Mesenchymal stem cell (in vitro differentiated cells and primary cell): Measurements from ENCODE around the gene ARMS2.

Experiments
- DNase-seq: peaks from one replicate; pipeline ENCODE4 v3.0.0-alpha.2; 2013
- H2AFZ ChIP-seq: one replicate; pipeline ENCODE4 v1.6.1; 2013; ENCODE audit warnings: low read depth, mild to moderate bottlenecking, control low read depth, inconsistent platforms, low read length, moderate library complexity
- H2AK5ac ChIP-seq: 2 replicates; pipeline ENCODE4 v1.6.1; 2013; ENCODE audit warnings: low read length, moderate library complexity, mild to moderate bottlenecking, inconsistent platforms; ENCODE audit not compliant: severe bottlenecking
- H2BK120ac ChIP-seq: one replicate; pipeline ENCODE4 v1.6.1; 2013; ENCODE audit warnings: low read depth, mild to moderate bottlenecking, inconsistent platforms, low read length, moderate library complexity
- H2BK12ac ChIP-seq, 2 experiments: one replicate each; pipeline ENCODE4 v1.6.1; 2013; ENCODE audit warnings: inconsistent platforms in 2 of 2, low read length in 2 of 2, mild to moderate bottlenecking in 2 of 2, moderate library complexity in 2 of 2, control low read depth in 1 of 2
- H2BK15ac ChIP-seq: one replicate; pipeline ENCODE4 v1.6.1; 2013; ENCODE audit warnings: mild to moderate bottlenecking, low read depth, inconsistent platforms; ENCODE audit not compliant: poor library complexity, severe bottlenecking
- H2BK5ac ChIP-seq: 2 replicates; pipeline ENCODE4 v1.6.1; 2013; ENCODE audit warnings: low read depth, mild to moderate bottlenecking, low read length, control low read depth, inconsistent platforms; ENCODE audit not compliant: poor library complexity, severe bottlenecking
- H3K14ac ChIP-seq, 2 experiments: one replicate each; pipeline ENCODE4 v1.6.1; 2013; ENCODE audit warnings: inconsistent platforms in 2 of 2, low read length in 2 of 2, control low read depth in 1 of 2, mild to moderate bottlenecking in 1 of 2, moderate library complexity in 1 of 2
- H3K18ac ChIP-seq, 2 experiments: one replicate each; pipeline ENCODE4 v1.6.1; 2013; ENCODE audit warnings: inconsistent platforms in 2 of 2, low read length in 2 of 2, control low read depth in 1 of 2, low read depth in 1 of 2, mild to moderate bottlenecking in 1 of 2
- H3K23ac ChIP-seq, 2 experiments: one replicate each; pipeline ENCODE4 v1.6.1; 2013; ENCODE audit warnings: inconsistent platforms in 2 of 2, low read length in 2 of 2, mild to moderate bottlenecking in 2 of 2, moderate library complexity in 2 of 2, control low read depth in 1 of 2
- H3K27ac ChIP-seq: 2 replicates; pipeline ENCODE4 v1.5.1; 2013; ENCODE audit warnings: mild to moderate bottlenecking, moderate library complexity, low read length, control low read depth, inconsistent platforms; ENCODE audit not compliant: poor library complexity, severe bottlenecking
- H3K27me3 ChIP-seq, 2 experiments: 2 replicates each; pipeline versions ENCODE4 v1.6.1 to v1.7.0; 2013; ENCODE audit warnings: low read length in 2 of 2, mild to moderate bottlenecking in 2 of 2, moderate library complexity in 2 of 2, control low read depth in 1 of 2, inconsistent platforms in 1 of 2; ENCODE audit not compliant: control insufficient read depth in 1 of 2, insufficient read depth in 1 of 2
- H3K36me3 ChIP-seq, 2 experiments: 2 replicates each; pipeline versions ENCODE4 v1.6.1 to v1.7.0; 2013; ENCODE audit warnings: low read length in 2 of 2, control low read depth in 1 of 2, inconsistent platforms in 1 of 2, low read depth in 1 of 2, mild to moderate bottlenecking in 1 of 2; ENCODE audit not compliant: insufficient read depth in 2 of 2, control insufficient read depth in 1 of 2
- H3K4ac ChIP-seq, 2 experiments: one replicate each; pipeline ENCODE4 v1.6.1; 2013; ENCODE audit warnings: inconsistent platforms in 2 of 2, low read length in 2 of 2, mild to moderate bottlenecking in 2 of 2, moderate library complexity in 2 of 2, control low read depth in 1 of 2, low read depth in 1 of 2
- H3K4me1 ChIP-seq: 2 replicates; pipeline ENCODE4 v1.6.1; 2013; ENCODE audit warnings: low read depth, low read length, control low read depth; ENCODE audit not compliant: control insufficient read depth, insufficient read depth
- H3K4me2 ChIP-seq: 2 replicates; pipeline ENCODE4 v1.6.1; 2013; ENCODE audit warnings: low read length, mild to moderate bottlenecking, inconsistent platforms; ENCODE audit not compliant: poor library complexity, severe bottlenecking
- H3K4me3 ChIP-seq, 2 experiments: 2 replicates each; pipeline versions ENCODE4 v1.5.1 to v1.7.0; 2013; ENCODE audit warnings: low read length in 2 of 2, mild to moderate bottlenecking in 2 of 2, control low read depth in 1 of 2, low read depth in 1 of 2; ENCODE audit not compliant: insufficient read depth in 1 of 2
- H3K79me1 ChIP-seq: replicated peaks from 2 replicates; pipeline ENCODE4 v1.6.1; 2013; ENCODE audit warnings: mild to moderate bottlenecking, control low read depth, low read length, inconsistent platforms; ENCODE audit not compliant: poor library complexity, severe bottlenecking
- H3K9ac ChIP-seq: 2 replicates; pipeline ENCODE4 v1.7.0; 2013; ENCODE audit warnings: mild to moderate bottlenecking, low read length, moderate library complexity
- H3K9me3 ChIP-seq: 2 replicates; pipeline ENCODE4 v1.7.0; 2013; ENCODE audit warnings: mild to moderate bottlenecking, low read length; ENCODE audit not compliant: control insufficient read depth
- H4K8ac ChIP-seq: one replicate; pipeline ENCODE4 v1.6.1; 2013; ENCODE audit warnings: inconsistent platforms, mild to moderate bottlenecking, low read length, moderate library complexity
- H4K91ac ChIP-seq: one replicate; pipeline ENCODE4 v1.6.1; 2013; ENCODE audit warnings: mild to moderate bottlenecking, low read length, inconsistent platforms
- WGBS: methylation state at CpG from one replicate; pipeline ENCODE4 v1.1.7; 2013; ENCODE audit warnings: mixed read lengths; 5-methylcytosine and 5-hydroxymethylcytosine counted together

ARMS2 gene

GRCh38 chr10:122500726-122501125 lies 46.3 kb downstream of the ARMS2 start:
- no peaks in the 10 kb centered on the region for H3K9me3 ChIP-seq
- no peak overlapping the region for H4K8ac ChIP-seq

GRCh38 chr10:122503012-122503411 lies 48.6 kb downstream of the ARMS2 start:
- no peak overlapping the region for H4K8ac ChIP-seq
- no peak overlapping the region for H3K9ac ChIP-seq
- no peak overlapping the region for H3K27ac ChIP-seq
- H3K4me1 ChIP-seq: peaks cover 29% of the 10 kb centered on the region
- WGBS: 90% methylated on average over 13 of the region's 13 CpGs
- H3K18ac ChIP-seq: no peak overlapping the region
- H3K4ac ChIP-seq: no peak overlapping the region
- H2AFZ ChIP-seq: no peak overlapping the region
- H3K23ac ChIP-seq: no peak overlapping the region
- no peaks in the 10 kb centered on the region for H3K27me3 ChIP-seq
- H2BK120ac ChIP-seq: no peak overlapping the region
- H2BK5ac ChIP-seq: no peak overlapping the region
- no peak for DNase-seq
- H2AK5ac ChIP-seq: no peak overlapping the region
- no peak overlapping the region for H4K91ac ChIP-seq
- peaks cover 4% of the 10 kb centered on the region for H3K79me1 ChIP-seq
- H3K4me3 ChIP-seq: no peak overlapping the region
- H2BK15ac ChIP-seq: no peak overlapping the region
- no peak overlapping the region for H2BK12ac ChIP-seq
- peaks cover 18 to 75% of the 10 kb centered on the region in 2 experiments for H3K36me3 ChIP-seq
- no peak overlapping the region for H3K14ac ChIP-seq
- no peak overlapping the region for H3K4me2 ChIP-seq
- H3K9me3 ChIP-seq: no peaks in the 10 kb centered on the region

More at GRCh38 chr10:122500726-122501125, 46.3 kb downstream of the ARMS2 start:
- Histone ChIP-seq H2AK5ac (no peak overlapping the region), H2BK120ac (no peak overlapping the region), H2AFZ (no peak overlapping the region), H2BK5ac (no peak overlapping the region), H3K18ac (peak overlapping the region in 1 of 2 experiments; percentile 18), H3K23ac (no peak overlapping the region), H3K4me2 (no peak overlapping the region), H2BK15ac (no peak overlapping the region), H3K27ac (no peak overlapping the region), H4K91ac (no peak overlapping the region), H3K4me1 (peaks cover 29% of the 10 kb centered on the region), H3K27me3 (no peaks in the 10 kb centered on the region), H3K9ac (peak overlapping the region; percentile 21), H3K79me1 (peaks cover 1% of the 10 kb centered on the region), H3K14ac (no peak overlapping the region), H3K4me3 (no peak overlapping the region), H2BK12ac (no peak overlapping the region), H3K4ac (no peak overlapping the region), H3K36me3 (peaks cover 9 to 67% of the 10 kb centered on the region in 2 experiments)
- no peak for DNase-seq
- 94% methylated on average over 6 of the region's 6 CpGs for WGBS

- no peak overlapping the region for H3K4me3 ChIP-seq
- H4K8ac ChIP-seq: no peak overlapping the region
- H3K79me1 ChIP-seq: peaks cover 4% of the 10 kb centered on the region
- H2BK5ac ChIP-seq: peak overlapping the region; percentile 35
- H3K4me1 ChIP-seq: peaks cover 27% of the 10 kb centered on the region
- no peaks in the 10 kb centered on the region for H3K9me3 ChIP-seq
- DNase-seq: no peak
- H3K14ac ChIP-seq: peak overlapping the region in 1 of 2 experiments; percentile 28
- H3K27me3 ChIP-seq: no peaks in the 10 kb centered on the region
- peak overlapping the region; percentile 6 for H3K27ac ChIP-seq
- no peak overlapping the region for H2BK120ac ChIP-seq
- no peak overlapping the region for H3K23ac ChIP-seq
- WGBS: 92% methylated on average over 17 of the region's 17 CpGs
- no peak overlapping the region for H2AFZ ChIP-seq
- peak overlapping the region; percentile 52 for H4K91ac ChIP-seq
- peak overlapping the region; percentile 41 for H3K9ac ChIP-seq
- H2AK5ac ChIP-seq: peak overlapping the region; percentile 47
- peak overlapping the region in 1 of 2 experiments; percentile 14 for H3K18ac ChIP-seq
- no peak overlapping the region for H2BK12ac ChIP-seq
- H3K4ac ChIP-seq: no peak overlapping the region
- H3K4me2 ChIP-seq: no peak overlapping the region
- no peak overlapping the region for H2BK15ac ChIP-seq
- H3K36me3 ChIP-seq: peaks cover 22 to 82% of the 10 kb centered on the region in 2 experiments
Measured at GRCh38 chr10:122503886-122504609, 49.6 kb downstream of the ARMS2 start.

GRCh38 chr10:122504610-122504950 lies 50.1 kb downstream of the ARMS2 start:
- H3K79me1 ChIP-seq: peaks cover 4% of the 10 kb centered on the region
- no peak overlapping the region for H4K8ac ChIP-seq
- H2BK15ac ChIP-seq: no peak overlapping the region
- no peak overlapping the region for H3K4me2 ChIP-seq
- H2AK5ac ChIP-seq: no peak overlapping the region
- DNase-seq: peak; percentile 49
- H2AFZ ChIP-seq: no peak overlapping the region
- H2BK12ac ChIP-seq: no peak overlapping the region
- WGBS: 65% methylated on average over 6 of the region's 6 CpGs
- H3K4me3 ChIP-seq: no peak overlapping the region
- H3K27ac ChIP-seq: peak overlapping the region; percentile 12
- H2BK5ac ChIP-seq: no peak overlapping the region
- H4K91ac ChIP-seq: peak overlapping the region; percentile 52
- H3K18ac ChIP-seq: peak overlapping the region in 1 of 2 experiments; percentile 14
- no peak overlapping the region for H3K23ac ChIP-seq
- H3K36me3 ChIP-seq: peaks cover 28 to 87% of the 10 kb centered on the region in 2 experiments
- H3K27me3 ChIP-seq: no peaks in the 10 kb centered on the region
- peak overlapping the region; percentile 41 for H3K9ac ChIP-seq
- peak overlapping the region in 1 of 2 experiments; percentile 28 for H3K14ac ChIP-seq
- H3K4me1 ChIP-seq: peaks cover 29% of the 10 kb centered on the region
- H2BK120ac ChIP-seq: no peak overlapping the region
- H3K4ac ChIP-seq: no peak overlapping the region
- no peaks in the 10 kb centered on the region for H3K9me3 ChIP-seq
